ENCODE measurements around the gene TXNDC17. TPM values are rescaled to one million over a fixed set of nuclear protein-coding genes. Genes with fewer than 3 reads are reported as not detected.

Gene TXNDC17
- total and polyA plus RNA-seq, 2 of the 13 experiments (the other 11 are each of a cell fraction or from before 2014, with no cell fraction given) = 188 to 266 TPM

DNA sequence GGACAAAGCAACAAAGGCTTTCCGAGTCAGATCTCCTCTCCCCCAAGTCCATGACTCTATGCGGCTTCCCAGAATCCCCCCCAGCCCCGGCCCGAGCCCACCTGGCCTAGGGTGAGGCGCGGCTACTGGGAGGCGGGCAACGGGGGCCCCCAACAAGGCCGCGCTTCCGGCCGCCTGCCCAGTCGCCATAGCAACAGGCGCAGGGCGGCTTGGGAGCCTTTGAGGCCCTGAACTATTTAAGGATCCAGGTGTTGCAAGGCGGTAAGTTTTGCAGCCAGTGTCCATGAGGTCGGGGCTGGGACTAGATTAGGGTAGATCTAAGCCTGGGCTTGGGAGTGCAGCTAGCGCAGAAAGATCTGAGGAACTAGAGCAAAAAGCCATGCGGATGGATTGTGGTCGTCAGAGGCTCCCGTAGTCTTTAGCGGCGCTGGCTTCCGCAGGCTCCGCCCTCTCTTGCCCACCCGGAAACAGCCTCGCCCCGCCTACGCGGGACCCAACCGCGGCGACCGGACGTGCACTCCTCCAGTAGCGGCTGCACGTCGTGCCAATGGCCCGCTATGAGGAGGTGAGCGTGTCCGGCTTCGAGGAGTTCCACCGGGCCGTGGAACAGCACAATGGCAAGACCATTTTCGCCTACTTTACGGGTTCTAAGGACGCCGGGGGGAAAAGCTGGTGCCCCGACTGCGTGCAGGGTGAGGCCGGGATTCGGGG, at the start of gene TXNDC17, which contains the start of gene KIAA0753 (continued):
- TF ChIP-seq, protein P1, sequence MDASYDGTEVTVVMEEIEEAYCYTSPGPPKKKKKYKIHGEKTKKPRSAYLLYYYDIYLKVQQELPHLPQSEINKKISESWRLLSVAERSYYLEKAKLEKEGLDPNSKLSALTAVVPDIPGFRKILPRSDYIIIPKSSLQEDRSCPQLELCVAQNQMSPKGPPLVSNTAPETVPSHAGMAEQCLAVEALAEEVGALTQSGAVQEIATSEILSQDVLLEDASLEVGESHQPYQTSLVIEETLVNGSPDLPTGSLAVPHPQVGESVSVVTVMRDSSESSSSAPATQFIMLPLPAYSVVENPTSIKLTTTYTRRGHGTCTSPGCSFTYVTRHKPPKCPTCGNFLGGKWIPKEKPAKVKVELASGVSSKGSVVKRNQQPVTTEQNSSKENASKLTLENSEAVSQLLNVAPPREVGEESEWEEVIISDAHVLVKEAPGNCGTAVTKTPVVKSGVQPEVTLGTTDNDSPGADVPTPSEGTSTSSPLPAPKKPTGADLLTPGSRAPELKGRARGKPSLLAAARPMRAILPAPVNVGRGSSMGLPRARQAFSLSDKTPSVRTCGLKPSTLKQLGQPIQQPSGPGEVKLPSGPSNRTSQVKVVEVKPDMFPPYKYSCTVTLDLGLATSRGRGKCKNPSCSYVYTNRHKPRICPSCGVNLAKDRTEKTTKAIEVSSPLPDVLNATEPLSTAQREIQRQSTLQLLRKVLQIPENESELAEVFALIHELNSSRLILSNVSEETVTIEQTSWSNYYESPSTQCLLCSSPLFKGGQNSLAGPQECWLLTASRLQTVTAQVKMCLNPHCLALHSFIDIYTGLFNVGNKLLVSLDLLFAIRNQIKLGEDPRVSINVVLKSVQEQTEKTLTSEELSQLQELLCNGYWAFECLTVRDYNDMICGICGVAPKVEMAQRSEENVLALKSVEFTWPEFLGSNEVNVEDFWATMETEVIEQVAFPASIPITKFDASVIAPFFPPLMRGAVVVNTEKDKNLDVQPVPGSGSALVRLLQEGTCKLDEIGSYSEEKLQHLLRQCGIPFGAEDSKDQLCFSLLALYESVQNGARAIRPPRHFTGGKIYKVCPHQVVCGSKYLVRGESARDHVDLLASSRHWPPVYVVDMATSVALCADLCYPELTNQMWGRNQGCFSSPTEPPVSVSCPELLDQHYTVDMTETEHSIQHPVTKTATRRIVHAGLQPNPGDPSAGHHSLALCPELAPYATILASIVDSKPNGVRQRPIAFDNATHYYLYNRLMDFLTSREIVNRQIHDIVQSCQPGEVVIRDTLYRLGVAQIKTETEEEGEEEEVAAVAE (CRISPR knock-in tag; IDR thresholded peaks at IDR 0.05; ENCODE audit: borderline replicate concordance) = peak; percentile 60; the same call in 1 of the 2 replicates
- TF ChIP-seq, protein P2, sequence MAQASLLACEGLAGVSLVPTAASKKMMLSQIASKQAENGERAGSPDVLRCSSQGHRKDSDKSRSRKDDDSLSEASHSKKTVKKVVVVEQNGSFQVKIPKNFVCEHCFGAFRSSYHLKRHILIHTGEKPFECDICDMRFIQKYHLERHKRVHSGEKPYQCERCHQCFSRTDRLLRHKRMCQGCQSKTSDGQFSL (CRISPR knock-in tag; IDR thresholded peaks at IDR 0.05) = 0 out of 2 replicates have a peak, but pooled peaks have one; percentile 24
- 0 out of 2 replicates have a peak, but pooled peaks have one; percentile 57 for TF ChIP-seq ZIK1 (CRISPR knock-in tag; IDR thresholded peaks at IDR 0.05; ENCODE audit: borderline replicate concordance, low read depth)
- TF ChIP-seq MLLT10 (CRISPR knock-in tag; IDR thresholded peaks at IDR 0.05) = no peak
- TF ChIP-seq HIC2 (CRISPR knock-in tag; IDR thresholded peaks at IDR 0.05; ENCODE audit: low read depth) = peak; percentile 47; the same call in 1 of the 2 replicates
- TF ChIP-seq, protein P3, sequence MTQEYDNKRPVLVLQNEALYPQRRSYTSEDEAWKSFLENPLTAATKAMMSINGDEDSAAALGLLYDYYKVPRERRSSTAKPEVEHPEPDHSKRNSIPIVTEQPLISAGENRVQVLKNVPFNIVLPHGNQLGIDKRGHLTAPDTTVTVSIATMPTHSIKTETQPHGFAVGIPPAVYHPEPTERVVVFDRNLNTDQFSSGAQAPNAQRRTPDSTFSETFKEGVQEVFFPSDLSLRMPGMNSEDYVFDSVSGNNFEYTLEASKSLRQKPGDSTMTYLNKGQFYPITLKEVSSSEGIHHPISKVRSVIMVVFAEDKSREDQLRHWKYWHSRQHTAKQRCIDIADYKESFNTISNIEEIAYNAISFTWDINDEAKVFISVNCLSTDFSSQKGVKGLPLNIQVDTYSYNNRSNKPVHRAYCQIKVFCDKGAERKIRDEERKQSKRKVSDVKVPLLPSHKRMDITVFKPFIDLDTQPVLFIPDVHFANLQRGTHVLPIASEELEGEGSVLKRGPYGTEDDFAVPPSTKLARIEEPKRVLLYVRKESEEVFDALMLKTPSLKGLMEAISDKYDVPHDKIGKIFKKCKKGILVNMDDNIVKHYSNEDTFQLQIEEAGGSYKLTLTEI (CRISPR knock-in tag; conservative IDR thresholded peaks at IDR 0.05) = no peak
- TF ChIP-seq ZNF746 (CRISPR knock-in tag; IDR thresholded peaks at IDR 0.05) = no peak; the same call in 1 of the 2 replicates
- no peak for TF ChIP-seq PTBP1 (IDR thresholded peaks at IDR 0.05; ENCODE audit: low read depth, low read length, poor library complexity, severe bottlenecking)
- TF ChIP-seq, protein P4, sequence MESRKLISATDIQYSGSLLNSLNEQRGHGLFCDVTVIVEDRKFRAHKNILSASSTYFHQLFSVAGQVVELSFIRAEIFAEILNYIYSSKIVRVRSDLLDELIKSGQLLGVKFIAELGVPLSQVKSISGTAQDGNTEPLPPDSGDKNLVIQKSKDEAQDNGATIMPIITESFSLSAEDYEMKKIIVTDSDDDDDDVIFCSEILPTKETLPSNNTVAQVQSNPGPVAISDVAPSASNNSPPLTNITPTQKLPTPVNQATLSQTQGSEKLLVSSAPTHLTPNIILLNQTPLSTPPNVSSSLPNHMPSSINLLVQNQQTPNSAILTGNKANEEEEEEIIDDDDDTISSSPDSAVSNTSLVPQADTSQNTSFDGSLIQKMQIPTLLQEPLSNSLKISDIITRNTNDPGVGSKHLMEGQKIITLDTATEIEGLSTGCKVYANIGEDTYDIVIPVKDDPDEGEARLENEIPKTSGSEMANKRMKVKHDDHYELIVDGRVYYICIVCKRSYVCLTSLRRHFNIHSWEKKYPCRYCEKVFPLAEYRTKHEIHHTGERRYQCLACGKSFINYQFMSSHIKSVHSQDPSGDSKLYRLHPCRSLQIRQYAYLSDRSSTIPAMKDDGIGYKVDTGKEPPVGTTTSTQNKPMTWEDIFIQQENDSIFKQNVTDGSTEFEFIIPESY (CRISPR knock-in tag; IDR thresholded peaks at IDR 0.05) = no peak
- TF ChIP-seq CREM (IDR thresholded peaks at IDR 0.05) = peak; percentile 63
- no peak for TF ChIP-seq CREM (CRISPR knock-in tag; IDR thresholded peaks at IDR 0.05)
- TF ChIP-seq, protein P5, sequence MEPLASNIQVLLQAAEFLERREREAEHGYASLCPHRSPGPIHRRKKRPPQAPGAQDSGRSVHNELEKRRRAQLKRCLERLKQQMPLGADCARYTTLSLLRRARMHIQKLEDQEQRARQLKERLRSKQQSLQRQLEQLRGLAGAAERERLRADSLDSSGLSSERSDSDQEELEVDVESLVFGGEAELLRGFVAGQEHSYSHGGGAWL (CRISPR knock-in tag; IDR thresholded peaks at IDR 0.05) = no peak; the same call in 1 of the 2 replicates
- TF ChIP-seq RXRA (CRISPR knock-in tag; IDR thresholded peaks at IDR 0.05) = peak; percentile 64
- peak; percentile 57; the same call in 1 of the 2 replicates for TF ChIP-seq ZNF709 (CRISPR knock-in tag; IDR thresholded peaks at IDR 0.05)
- TF ChIP-seq SRY (CRISPR knock-in tag; IDR thresholded peaks at IDR 0.05) = peak; percentile 84
- TF ChIP-seq ATF7-NPFF (CRISPR knock-in tag; IDR thresholded peaks at IDR 0.05; ENCODE audit: low read depth) = peak; percentile 37; the same call in 1 of the 2 replicates
- TF ChIP-seq HHEX (CRISPR knock-in tag; IDR thresholded peaks at IDR 0.05) = no peak
- TF ChIP-seq ARHGAP35 (CRISPR knock-in tag; IDR thresholded peaks at IDR 0.05; ENCODE audit: borderline replicate concordance) = 0 out of 2 replicates have a peak, but pooled peaks have one; percentile 54

All from HepG2 (cell line).